Skeletal muscle satellite cell (primary cell): ENCODE data around the gene MEMO1.
"Not testable (repeated sequence)": the region's sequence is repeated elsewhere in the genome, so short reads cannot be mapped to it uniquely, and the experiment has no call there.

Experiments
- H3K27me3 ChIP-seq: 2 replicates; pipeline ENCODE4 v1.7.0; 2013; ENCODE audit warnings: low read length; ENCODE audit not compliant: control insufficient read depth, insufficient read depth
- H3K36me3 ChIP-seq: 2 replicates; pipeline ENCODE4 v1.7.0; 2013; ENCODE audit warnings: mild to moderate bottlenecking, control low read depth, low read length; ENCODE audit not compliant: insufficient read depth
- H3K4me1 ChIP-seq: 2 replicates; pipeline ENCODE4 v1.7.0; 2013; ENCODE audit warnings: low read length; ENCODE audit not compliant: control insufficient read depth, insufficient read depth
- H3K4me2 ChIP-seq: 2 replicates; pipeline ENCODE4 v1.7.0; 2013; ENCODE audit warnings: mild to moderate bottlenecking, low read length
- H3K4me3 ChIP-seq: 2 replicates; pipeline ENCODE4 v1.7.0; 2013; ENCODE audit warnings: low read length
- H3K9ac ChIP-seq: 2 replicates; pipeline ENCODE4 v1.7.0; 2013; ENCODE audit warnings: mild to moderate bottlenecking, low read depth, low read length, moderate library complexity
- H3K9me3 ChIP-seq: replicated peaks from 2 replicates; pipeline ENCODE4 v1.7.0; 2013; ENCODE audit warnings: mild to moderate bottlenecking, control low read depth, low read length

The MEMO1 gene

DNA sequence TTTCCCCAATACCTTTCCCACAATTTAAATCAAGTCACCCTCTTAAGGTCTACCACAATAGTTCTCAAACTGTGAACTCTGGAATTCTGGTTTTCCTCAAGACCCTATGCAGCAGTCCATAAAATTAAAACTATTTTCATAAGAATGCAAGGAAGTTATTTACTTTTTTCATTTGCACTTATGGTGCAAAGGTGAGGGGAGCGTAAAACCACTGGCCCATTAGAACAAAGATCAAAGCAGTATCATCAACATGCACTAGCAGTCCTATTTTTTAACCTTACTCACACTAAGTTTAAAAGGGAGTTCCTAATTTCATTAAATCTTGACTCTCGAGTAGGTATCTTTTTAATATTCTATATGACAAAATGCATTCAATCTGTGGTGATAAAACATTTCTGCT lies 85.3 kb downstream of the MEMO1 start:
- H3K4me3 ChIP-seq: no peak overlapping the region
- no peaks in the 10 kb centered on the region for H3K4me1 ChIP-seq
- H3K9me3 ChIP-seq: no peaks in the 10 kb centered on the region
- H3K36me3 ChIP-seq: no peaks in the 10 kb centered on the region
- H3K9ac ChIP-seq: no peak overlapping the region
- no peak overlapping the region for H3K4me2 ChIP-seq
- H3K27me3 ChIP-seq: no peaks in the 10 kb centered on the region

DNA sequence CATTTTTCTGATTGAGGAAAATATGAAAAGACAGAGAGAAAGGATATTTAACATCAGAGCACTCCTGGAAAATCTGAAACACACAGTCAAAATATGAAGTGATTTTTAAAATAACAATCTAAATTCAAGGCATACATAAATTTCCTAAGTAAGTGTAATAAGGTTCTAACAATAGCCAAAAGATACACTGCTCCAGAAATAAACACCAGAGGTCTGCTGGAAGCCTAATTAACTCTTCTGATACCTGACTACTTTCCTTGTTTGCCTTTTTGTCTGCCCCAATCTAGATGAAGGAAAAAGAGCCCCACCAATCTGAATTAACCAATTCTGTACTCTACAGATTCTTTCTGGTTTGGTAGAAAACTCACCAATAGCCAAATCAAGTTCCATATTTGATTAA lies 87.1 kb downstream of the MEMO1 start:
- Histone ChIP-seq H3K4me1 (no peaks in the 10 kb centered on the region), H3K9ac (no peak overlapping the region), H3K9me3 (no peaks in the 10 kb centered on the region), H3K36me3 (peaks cover 8% of the 10 kb centered on the region), H3K4me2 (no peak overlapping the region), H3K4me3 (no peak overlapping the region), H3K27me3 (no peaks in the 10 kb centered on the region)

DNA sequence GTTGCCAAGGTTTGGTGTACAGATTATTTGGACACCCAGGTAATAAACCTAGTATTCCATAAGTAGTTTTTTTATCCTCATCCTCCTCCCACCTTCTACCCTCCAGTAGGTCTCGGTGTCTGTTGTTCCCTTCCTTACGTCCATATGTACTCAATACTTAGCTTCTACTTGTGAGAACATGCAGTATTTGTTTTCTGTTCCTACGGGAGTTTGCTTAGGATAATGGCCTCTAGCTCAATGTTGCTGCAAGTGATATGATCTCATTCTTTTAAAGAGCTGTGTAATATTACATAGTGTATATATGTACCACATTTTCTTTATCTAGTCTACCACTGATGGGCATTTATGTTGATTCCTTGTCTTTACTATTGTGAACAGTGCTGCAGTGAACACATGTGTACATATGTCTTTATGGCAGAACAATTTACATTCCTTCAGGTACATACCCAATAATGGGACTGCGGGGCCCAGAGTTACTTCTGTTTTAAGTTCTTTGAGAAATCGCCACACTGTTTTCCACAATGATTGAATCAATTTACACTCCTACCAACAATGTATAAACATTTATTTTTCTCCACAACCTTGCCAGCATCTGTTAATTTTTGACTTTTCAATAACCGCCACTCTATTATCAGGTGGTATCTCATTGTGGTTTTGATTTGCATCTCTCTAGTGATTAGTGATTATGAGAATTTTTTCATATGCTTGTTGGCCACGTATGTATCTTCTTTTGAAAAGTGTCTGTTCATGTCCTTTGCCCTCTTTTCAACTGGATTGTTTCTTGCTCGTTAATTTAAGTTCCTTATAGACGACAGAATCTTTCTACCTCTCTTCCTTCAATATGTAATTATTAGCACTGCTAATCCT lies 88.0 kb downstream of the MEMO1 start:
- Histone ChIP-seq H3K9ac (no peak overlapping the region), H3K4me3 (no peak overlapping the region), H3K4me1 (no peaks in the 10 kb centered on the region), H3K36me3 (peaks cover 8% of the 10 kb centered on the region), H3K9me3 (no peaks in the 10 kb centered on the region), H3K27me3 (no peaks in the 10 kb centered on the region), H3K4me2 (no peak overlapping the region)

DNA sequence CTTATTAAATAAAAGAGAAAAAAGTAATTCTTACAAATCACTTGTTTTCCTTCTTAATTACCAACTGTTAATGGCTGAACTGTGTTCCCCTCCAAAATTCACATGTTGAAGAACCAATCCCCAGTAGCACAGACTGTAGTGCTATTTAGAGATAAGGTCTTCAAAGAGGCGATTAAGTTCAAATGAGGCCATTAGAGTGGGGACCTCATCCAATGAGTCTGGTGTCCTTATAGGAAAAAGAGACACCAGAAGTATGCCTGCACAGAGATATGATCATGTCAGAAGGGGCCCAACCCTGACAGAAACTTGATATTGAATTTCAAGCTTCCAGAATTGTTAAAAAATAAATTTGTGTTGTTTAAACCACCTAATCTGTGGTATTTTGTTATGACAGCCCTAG lies 89.8 kb downstream of the MEMO1 start:
- peaks cover 17% of the 10 kb centered on the region for H3K36me3 ChIP-seq
- no peaks in the 10 kb centered on the region for H3K27me3 ChIP-seq
- no peak overlapping the region for H3K4me3 ChIP-seq
- no peak overlapping the region for H3K9ac ChIP-seq
- H3K4me1 ChIP-seq: no peaks in the 10 kb centered on the region
- H3K9me3 ChIP-seq: no peaks in the 10 kb centered on the region
- H3K4me2 ChIP-seq: no peak overlapping the region

DNA sequence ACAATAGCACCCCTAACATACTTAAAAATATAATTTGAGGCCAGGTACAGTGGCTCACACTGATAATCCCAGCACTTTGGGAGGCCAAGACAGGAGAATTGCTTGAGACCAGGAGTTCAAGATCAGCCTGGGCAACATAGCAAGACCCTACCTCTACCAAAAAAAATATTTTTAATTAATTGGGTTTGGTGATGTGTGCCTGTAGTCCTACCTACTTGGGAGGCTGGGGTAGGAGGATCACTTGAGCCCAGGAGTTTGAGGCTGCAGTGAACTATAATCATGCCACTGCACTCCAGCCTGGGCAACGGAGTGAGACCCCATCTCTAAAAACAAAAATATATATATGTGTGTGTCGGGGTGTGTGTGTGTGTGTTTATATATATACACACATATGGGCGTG lies 91.3 kb downstream of the MEMO1 start:
- Histone ChIP-seq H3K9ac (no peak overlapping the region), H3K27me3 (no peaks in the 10 kb centered on the region), H3K36me3 (peaks cover 17% of the 10 kb centered on the region), H3K4me2 (no peak overlapping the region), H3K9me3 (no peaks in the 10 kb centered on the region), H3K4me3 (no peak overlapping the region), H3K4me1 (no peaks in the 10 kb centered on the region)

GRCh38 chr2:31909661-31910060 lies 101.1 kb downstream of the MEMO1 start:
- Histone ChIP-seq H3K27me3 (no peaks in the 10 kb centered on the region), H3K9ac (no peak overlapping the region), H3K4me3 (no peak overlapping the region), H3K36me3 (peaks cover 10% of the 10 kb centered on the region), H3K4me1 (no peaks in the 10 kb centered on the region), H3K4me2 (no peak overlapping the region), H3K9me3 (no peaks in the 10 kb centered on the region)

DNA sequence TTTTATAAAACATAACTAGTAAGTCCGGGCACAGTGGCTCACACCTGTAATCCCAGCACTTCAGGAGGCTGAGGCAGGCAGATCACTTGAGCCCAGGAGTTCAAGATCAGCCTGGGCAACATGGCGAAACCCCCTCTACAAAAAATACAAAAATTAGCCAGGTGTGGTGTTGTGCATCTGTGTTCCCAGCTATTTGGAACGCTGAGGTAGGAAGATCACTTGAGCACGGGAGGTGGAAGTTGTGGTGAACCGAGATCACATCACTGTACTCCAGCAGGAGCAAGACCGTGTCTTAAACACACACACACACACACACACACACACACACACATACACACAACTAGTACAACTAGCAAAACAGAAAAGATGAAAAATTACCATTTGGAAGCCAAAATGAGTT lies 103.3 kb downstream of the MEMO1 start:
- H3K27me3 ChIP-seq, H3K4me2 ChIP-seq, H3K4me3 ChIP-seq, H3K4me1 ChIP-seq, H3K9me3 ChIP-seq, H3K9ac ChIP-seq: not testable (repeated sequence)
- H3K36me3 ChIP-seq: peaks cover 11% of the 10 kb centered on the region

DNA sequence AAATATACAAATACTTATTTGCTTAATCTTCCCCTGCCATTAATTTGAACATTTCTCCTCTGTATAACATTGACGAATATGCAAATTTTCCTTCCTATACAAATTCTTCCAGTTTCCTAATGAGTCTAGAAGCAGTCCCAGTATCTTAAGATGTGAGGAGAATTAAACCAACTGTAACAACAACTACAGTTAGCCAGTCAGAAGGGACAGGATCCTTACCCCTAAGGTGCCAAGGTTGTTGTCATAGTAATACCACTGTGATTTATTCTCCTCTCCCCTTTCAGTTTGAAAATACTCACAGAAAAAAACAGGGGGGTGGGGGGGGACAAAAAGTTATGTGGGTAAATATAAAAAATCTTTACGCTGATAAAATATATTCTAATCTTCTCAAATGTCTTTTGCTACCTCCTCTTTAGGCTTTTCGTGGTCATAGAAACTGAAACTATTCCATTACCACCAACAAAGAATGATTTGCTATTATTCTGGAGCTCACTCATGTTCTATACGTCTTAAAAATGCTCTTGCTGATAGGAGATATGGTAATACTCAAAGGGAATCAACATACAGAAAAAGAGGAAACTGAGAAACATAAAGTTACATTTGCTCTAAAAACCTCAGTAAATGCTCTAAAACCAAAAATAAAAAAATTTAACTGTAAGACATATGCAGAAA lies 107.6 kb downstream of the MEMO1 start:
- peaks cover 5% of the 10 kb centered on the region for H3K36me3 ChIP-seq
- no peaks in the 10 kb centered on the region for H3K9me3 ChIP-seq
- no peaks in the 10 kb centered on the region for H3K4me1 ChIP-seq
- no peak overlapping the region for H3K4me3 ChIP-seq
- no peaks in the 10 kb centered on the region for H3K27me3 ChIP-seq
- H3K9ac ChIP-seq: no peak overlapping the region
- H3K4me2 ChIP-seq: no peak overlapping the region

- no peak overlapping the region for H3K4me2 ChIP-seq
- H3K9ac ChIP-seq: no peak overlapping the region
- H3K9me3 ChIP-seq: no peaks in the 10 kb centered on the region
- peaks cover 5% of the 10 kb centered on the region for H3K36me3 ChIP-seq
- H3K4me1 ChIP-seq: no peaks in the 10 kb centered on the region
- no peak overlapping the region for H3K4me3 ChIP-seq
- no peaks in the 10 kb centered on the region for H3K27me3 ChIP-seq
Measured at GRCh38 chr2:31901900-31902299, 108.9 kb downstream of the MEMO1 start.

DNA sequence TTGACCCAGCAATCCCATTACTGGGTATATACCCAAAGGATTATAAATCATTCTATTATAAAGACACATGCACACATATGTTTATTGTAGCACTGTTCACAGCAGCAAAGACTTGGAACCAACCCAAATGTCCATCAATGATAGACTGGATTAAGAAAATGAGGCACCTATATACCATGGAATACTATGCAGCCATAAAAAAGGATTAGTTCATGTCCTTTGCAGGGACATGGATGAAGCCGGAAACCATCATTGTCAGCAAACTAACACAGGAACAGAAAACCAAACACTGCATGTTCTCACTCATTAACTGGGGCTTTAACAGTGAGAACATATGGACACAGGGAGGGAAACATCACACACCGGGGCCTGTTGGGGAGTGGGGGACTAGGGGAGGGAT lies 110.7 kb downstream of the MEMO1 start:
- H3K9me3 ChIP-seq, H3K9ac ChIP-seq, H3K36me3 ChIP-seq, H3K4me2 ChIP-seq, H3K4me1 ChIP-seq, H3K4me3 ChIP-seq, H3K27me3 ChIP-seq: not testable (repeated sequence)

DNA sequence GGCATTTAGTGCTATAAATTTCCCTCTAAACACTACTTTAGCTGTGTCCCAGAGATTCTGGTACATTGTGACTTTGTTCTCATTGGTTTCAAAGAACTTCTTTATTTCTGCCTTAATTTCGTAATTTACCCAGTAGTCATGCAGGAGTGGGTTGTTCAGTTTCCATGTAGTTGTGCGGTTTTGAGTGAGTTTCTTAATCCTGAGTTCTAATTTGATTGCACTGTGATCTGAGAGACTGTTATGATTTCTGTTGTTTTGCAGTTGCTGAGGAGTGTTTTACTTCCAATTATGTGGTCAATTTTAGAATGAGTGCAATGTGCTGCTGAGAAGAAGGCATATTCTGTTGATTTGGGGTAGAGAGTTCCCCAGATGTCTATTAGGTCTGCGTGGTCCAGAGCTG lies 112.5 kb downstream of the MEMO1 start:
- H3K27me3 ChIP-seq, H3K4me3 ChIP-seq, H3K36me3 ChIP-seq, H3K4me1 ChIP-seq, H3K4me2 ChIP-seq, H3K9ac ChIP-seq, H3K9me3 ChIP-seq: not testable (repeated sequence)

- H3K27me3 ChIP-seq, H3K4me1 ChIP-seq, H3K36me3 ChIP-seq, H3K9me3 ChIP-seq, H3K4me2 ChIP-seq, H3K4me3 ChIP-seq, H3K9ac ChIP-seq: not testable (repeated sequence)
Measured at GRCh38 chr2:31897340-31897739, 113.5 kb downstream of the MEMO1 start.
